ENCODE measurements around the gene C14orf93. TPM values are rescaled to one million over a fixed set of nuclear protein-coding genes. Genes with fewer than 3 reads are reported as not detected.

Gene C14orf93
- total and polyA plus RNA-seq, 8 donors, result 5.0 to 29.1 (median 8.6) TPM; not detected in 1

DNA sequence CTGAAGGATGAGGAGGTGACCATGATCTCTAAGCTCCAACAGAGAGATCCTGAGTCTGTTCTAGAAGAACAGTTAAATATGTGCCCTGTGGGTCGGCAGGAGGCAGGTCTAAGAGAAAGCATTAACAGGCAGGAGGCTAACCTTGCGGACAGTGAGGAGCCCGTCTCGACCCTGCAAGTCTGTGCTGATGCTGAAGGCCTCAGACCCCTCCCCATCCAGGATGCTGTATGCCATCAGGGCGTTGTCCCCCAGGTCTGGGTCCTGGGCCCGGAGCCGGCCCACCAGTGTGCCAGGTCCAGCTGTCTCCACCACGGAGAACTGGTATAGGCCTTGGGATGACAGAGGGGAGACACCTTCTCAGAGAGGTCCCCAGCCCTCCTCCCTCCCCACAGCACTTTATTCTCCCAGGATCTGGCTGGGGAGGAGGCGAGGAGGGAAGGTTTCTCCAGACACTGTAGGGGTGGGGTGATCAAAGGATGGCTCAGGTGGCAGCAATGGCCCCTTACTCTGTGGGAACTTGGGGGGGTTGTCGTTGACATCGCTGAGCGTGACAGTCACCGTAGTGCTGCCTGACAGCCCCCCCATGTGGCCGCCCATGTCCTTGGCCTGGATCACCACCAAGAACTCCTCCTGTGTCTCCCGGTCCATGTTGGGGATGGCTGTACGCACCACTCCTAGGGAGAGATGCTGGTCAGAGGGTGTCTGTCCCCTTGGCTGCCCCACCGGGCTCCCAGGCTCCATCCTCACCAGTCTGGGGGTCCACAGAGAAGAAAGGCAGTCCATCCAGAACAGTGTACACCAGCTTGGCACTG lies 44.3 kb upstream of the C14orf93 start:
- DNase-seq, result no peak
- 75 to 79% (median 77%) methylated on average over 14 to 17 of the region's 17 CpGs for WGBS, 5 donors
- intact Hi-C loops (cut with DNase I; ENCODE audit: low total_unique reads), result no loop called here

DNA sequence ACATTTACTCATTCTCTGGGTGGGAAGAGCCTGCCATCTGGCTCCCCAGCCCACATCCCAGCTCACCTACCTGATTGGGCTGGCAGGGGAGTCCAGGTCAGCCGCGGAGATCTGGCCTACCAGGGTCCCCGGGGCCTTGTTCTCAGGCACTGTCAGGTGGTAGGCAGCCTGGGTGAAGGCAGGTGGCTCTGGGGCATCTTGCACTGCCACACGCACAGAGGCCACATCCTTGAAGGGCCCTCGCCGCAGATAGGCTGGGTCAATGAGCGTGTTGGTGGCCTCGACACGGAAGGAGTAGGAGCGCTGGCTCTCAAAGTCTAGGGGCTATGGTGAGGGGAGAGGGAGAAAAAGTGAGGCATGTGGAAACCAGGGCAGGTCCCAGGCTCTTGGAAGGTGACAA lies 43.5 kb upstream of the C14orf93 start:
- H3K27me3 ChIP-seq, result no peaks in the 10 kb centered on the region
- peaks cover 12 to 28% (median 23%) of the 10 kb centered on the region in 4 donors for H3K4me1 ChIP-seq
- no peak overlapping the region for H3K4me3 ChIP-seq
- intact Hi-C loops (cut with DNase I; ENCODE audit: low total_unique reads), result no loop called here
- peaks cover 0 to under 1% (median 0%) of the 10 kb centered on the region in 4 donors for H3K36me3 ChIP-seq
- WGBS, 5 donors, result 93 to 97% (median 96%) methylated on average over 7 to 10 of the region's 10 CpGs
- no peak for DNase-seq
- no peaks in the 10 kb centered on the region for H3K9me3 ChIP-seq
- no peak overlapping the region for H3K27ac ChIP-seq
- TF ChIP-seq POLR2AphosphoS5 (IDR thresholded peaks at IDR 0.05), result no peak
- TF ChIP-seq, protein P1, sequence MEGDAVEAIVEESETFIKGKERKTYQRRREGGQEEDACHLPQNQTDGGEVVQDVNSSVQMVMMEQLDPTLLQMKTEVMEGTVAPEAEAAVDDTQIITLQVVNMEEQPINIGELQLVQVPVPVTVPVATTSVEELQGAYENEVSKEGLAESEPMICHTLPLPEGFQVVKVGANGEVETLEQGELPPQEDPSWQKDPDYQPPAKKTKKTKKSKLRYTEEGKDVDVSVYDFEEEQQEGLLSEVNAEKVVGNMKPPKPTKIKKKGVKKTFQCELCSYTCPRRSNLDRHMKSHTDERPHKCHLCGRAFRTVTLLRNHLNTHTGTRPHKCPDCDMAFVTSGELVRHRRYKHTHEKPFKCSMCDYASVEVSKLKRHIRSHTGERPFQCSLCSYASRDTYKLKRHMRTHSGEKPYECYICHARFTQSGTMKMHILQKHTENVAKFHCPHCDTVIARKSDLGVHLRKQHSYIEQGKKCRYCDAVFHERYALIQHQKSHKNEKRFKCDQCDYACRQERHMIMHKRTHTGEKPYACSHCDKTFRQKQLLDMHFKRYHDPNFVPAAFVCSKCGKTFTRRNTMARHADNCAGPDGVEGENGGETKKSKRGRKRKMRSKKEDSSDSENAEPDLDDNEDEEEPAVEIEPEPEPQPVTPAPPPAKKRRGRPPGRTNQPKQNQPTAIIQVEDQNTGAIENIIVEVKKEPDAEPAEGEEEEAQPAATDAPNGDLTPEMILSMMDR (IDR thresholded peaks at IDR 0.05), result no peak
- TF ChIP-seq EP300 (IDR thresholded peaks at IDR 0.05), result no peak
- TF ChIP-seq POLR2A (IDR thresholded peaks at IDR 0.05), result no peak

More for the DNA sequence above, 44.3 kb upstream of the C14orf93 start:
- Histone ChIP-seq H3K9me3 (no peaks in the 10 kb centered on the region), H3K27me3 (no peaks in the 10 kb centered on the region), H3K36me3 (peaks cover 5 to 9% (median 7%) of the 10 kb centered on the region in 4 donors), H3K4me3 (no peak overlapping the region), H3K4me1 (peaks cover 12 to 30% (median 23%) of the 10 kb centered on the region in 4 donors), H3K27ac (no peak overlapping the region)
- no peak for TF ChIP-seq POLR2AphosphoS5 (IDR thresholded peaks at IDR 0.05)
- TF ChIP-seq POLR2A (IDR thresholded peaks at IDR 0.05), result no peak
- TF ChIP-seq, protein P1 (IDR thresholded peaks at IDR 0.05), result peak in 1 of 7 experiments; percentile 8

DNA sequence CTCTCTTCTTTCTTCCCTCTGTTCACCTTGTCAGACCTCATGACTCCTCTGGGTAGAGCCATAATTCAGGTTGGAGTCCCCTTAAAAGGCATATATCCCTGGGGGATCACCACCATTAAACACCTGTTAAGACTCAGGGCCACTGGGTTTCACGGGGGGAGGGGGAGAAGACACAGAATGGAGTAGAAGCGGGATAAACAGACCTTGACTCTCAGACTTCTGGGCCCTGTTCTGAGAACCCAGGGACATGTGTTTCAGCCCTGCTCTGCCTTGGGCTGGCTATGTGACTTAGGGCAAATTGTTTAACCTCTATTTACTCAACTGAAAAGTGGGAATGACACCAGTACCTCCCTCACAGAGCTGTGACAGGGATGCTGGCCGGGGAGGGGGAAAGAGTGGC lies 42.7 kb upstream of the C14orf93 start:
- no peak overlapping the region for H3K4me3 ChIP-seq
- 67 to 86% (median 80%) methylated on average over 3 of the region's 3 CpGs for WGBS, 5 donors
- H3K27me3 ChIP-seq, result peaks cover 0 to 7% (median 0%) of the 10 kb centered on the region in 3 donors
- no peaks in the 10 kb centered on the region for H3K9me3 ChIP-seq
- DNase-seq, result no peak
- H3K36me3 ChIP-seq, result no peaks in the 10 kb centered on the region
- no peak for TF ChIP-seq EP300 (IDR thresholded peaks at IDR 0.05)
- no peak for TF ChIP-seq POLR2A (IDR thresholded peaks at IDR 0.05)
- H3K4me1 ChIP-seq, result peaks cover 12 to 21% (median 16%) of the 10 kb centered on the region in 4 donors
- H3K27ac ChIP-seq, result no peak overlapping the region
- intact Hi-C loops (cut with DNase I; ENCODE audit: low total_unique reads), result no loop called here

DNA sequence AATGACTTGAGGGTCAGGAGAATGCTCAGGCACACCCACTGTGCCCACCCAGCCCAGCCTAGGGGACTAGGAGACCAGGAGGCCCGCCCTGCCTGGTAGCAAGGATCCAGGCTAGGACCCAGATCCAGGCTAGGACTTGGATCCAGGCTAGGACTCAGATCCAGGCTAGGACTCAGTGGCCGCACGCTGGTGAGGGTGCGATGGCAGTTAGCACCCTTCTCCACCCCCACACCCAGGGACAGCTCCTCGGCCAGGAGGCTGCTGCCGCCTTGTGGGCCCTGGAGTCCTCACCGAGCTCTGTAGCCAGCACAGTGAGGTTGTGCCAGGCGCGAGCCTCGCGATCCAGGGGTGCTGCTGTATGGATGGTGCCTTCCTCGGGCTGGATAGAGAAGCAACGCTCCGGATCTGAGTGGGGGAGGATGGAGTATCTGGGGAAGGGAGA lies 42.3 kb upstream of the C14orf93 start:
- H3K4me3 ChIP-seq, result no peak overlapping the region
- intact Hi-C loops (cut with DNase I; ENCODE audit: low total_unique reads), result no loop called here
- 31 to 62% (median 46%) methylated on average over 8 to 14 of the region's 14 CpGs for whole genome bisulfite sequencing, 5 donors
- TF ChIP-seq, protein P1 (IDR thresholded peaks at IDR 0.05), result peak in 4 of 7 experiments; percentile 17 to 59 (median 48)
- TF ChIP-seq POLR2AphosphoS5 (IDR thresholded peaks at IDR 0.05), result no peak
- no peak for TF ChIP-seq EP300 (IDR thresholded peaks at IDR 0.05)
- no peak for TF ChIP-seq POLR2A (IDR thresholded peaks at IDR 0.05)
- peak; percentile 55 to 68 for DNase-seq
- H3K9me3 ChIP-seq, result no peaks in the 10 kb centered on the region
- no peaks in the 10 kb centered on the region for H3K36me3 ChIP-seq
- H3K4me1 ChIP-seq, result peaks cover 11 to 18% (median 14%) of the 10 kb centered on the region in 4 donors
- peaks cover 0 to 10% (median 0%) of the 10 kb centered on the region in 3 donors for H3K27me3 ChIP-seq
- H3K27ac ChIP-seq, result no peak overlapping the region
